ENCODE measurements around the gene PLCB1.

GRCh38 chr20:8168785-8169288 lies 36.8 kb downstream of the PLCB1 start:
- TF ChIP-seq CTCF (IDR thresholded peaks at IDR 0.05; ENCODE audit: insufficient read depth, low read depth, low read length) (no peak), EZH2 (IDR thresholded peaks at IDR 0.05; ENCODE audit: insufficient read depth, low read length) (no peak)

All from astrocyte (in vitro differentiated cells and primary cell).